ENCODE measurements around the gene RALGPS2. TPM values are rescaled to one million over a fixed set of nuclear protein-coding genes. Genes with fewer than 3 reads are reported as not detected.

The RALGPS2 gene
- total RNA-seq, 2 experiments from 2014 or later = 91.6 to 102 TPM

- Histone ChIP-seq H3K4me1 (ENCODE audit: insufficient read depth, low read length, poor library complexity, severe bottlenecking) (peaks cover 14% of the 10 kb centered on the region), H3K9me2 (ENCODE audit: insufficient read depth, low read length) (no peaks in the 10 kb centered on the region), H3K4me2 (ENCODE audit: low read length) (no peak overlapping the region), H3K36me3 (ENCODE audit: insufficient read depth, low read length) (peaks cover 92% of the 10 kb centered on the region), H3K79me2 (ENCODE audit: insufficient read depth, low read depth, low read length) (no peaks in the 10 kb centered on the region), H3K4me3 (ENCODE audit: low read depth, low read length, poor library complexity, severe bottlenecking) (no peak overlapping the region), H3K9me3 (ENCODE audit: low read length) (peaks cover 24% of the 10 kb centered on the region; the same call in 1 of the 2 replicates), H4K20me1 (ENCODE audit: insufficient read depth, low read length) (no peaks in the 10 kb centered on the region), H3K27ac (ENCODE audit: low read depth, low read length, poor library complexity, severe bottlenecking) (no peak overlapping the region), H2AFZ (ENCODE audit: low read length) (no peak overlapping the region)
- TF ChIP-seq EZH2phosphoT487 (IDR thresholded peaks at IDR 0.05; ENCODE audit: borderline replicate concordance, low read depth, low read length) (no peak), CTCF (conservative IDR thresholded peaks at IDR 0.05; ENCODE audit: low read length) (no peak)
- POLR2A ChIA-PET = interaction anchor here (0.6 to 1.8 kb wide), 9 partner anchors 8 to 212 kb away, joined by 3 to 6 read pairs (median 4); no protein-coding TSS in a partner anchor
- CTCF ChIA-PET (ENCODE audit: unreplicated experiment) = no interaction called here
- DNase-seq (ENCODE audit: low spot score) = no peak
- BruUV-seq (replicated peaks) = no TSS peak
- intact Hi-C loops (cut with micrococcal nuclease; ENCODE audit: unreplicated experiment) = no loop called here
Measured at GRCh38 chr1:178921499-178921898, 196.5 kb downstream of the RALGPS2 start.

- H4K20me1 ChIP-seq (ENCODE audit: insufficient read depth, low read length) = no peaks in the 10 kb centered on the region
- no peak overlapping the region for H3K4me3 ChIP-seq (ENCODE audit: low read depth, low read length, poor library complexity, severe bottlenecking)
- H3K4me2 ChIP-seq (ENCODE audit: low read length) = no peak overlapping the region
- TF ChIP-seq CTCF (conservative IDR thresholded peaks at IDR 0.05; ENCODE audit: low read length) = no peak
- TF ChIP-seq EZH2phosphoT487 (IDR thresholded peaks at IDR 0.05; ENCODE audit: borderline replicate concordance, low read depth, low read length) = no peak
- no peak for DNase-seq (ENCODE audit: low spot score)
- ChIA-PET POLR2A (interaction anchor here (0.5 to 1.3 kb wide), 6 partner anchors 10 to 54 kb away, joined by 3 to 7 read pairs (median 4); no protein-coding TSS in a partner anchor), CTCF (ENCODE audit: unreplicated experiment) (no interaction called here)
- H3K79me2 ChIP-seq (ENCODE audit: insufficient read depth, low read depth, low read length) = no peaks in the 10 kb centered on the region
- H3K4me1 ChIP-seq (ENCODE audit: insufficient read depth, low read length, poor library complexity, severe bottlenecking) = peaks cover 14% of the 10 kb centered on the region
- no peak overlapping the region for H2AFZ ChIP-seq (ENCODE audit: low read length)
- no peak overlapping the region for H3K27ac ChIP-seq (ENCODE audit: low read depth, low read length, poor library complexity, severe bottlenecking)
- peaks cover 72% of the 10 kb centered on the region for H3K36me3 ChIP-seq (ENCODE audit: insufficient read depth, low read length)
- peaks cover 24% of the 10 kb centered on the region; the same call in 1 of the 2 replicates for H3K9me3 ChIP-seq (ENCODE audit: low read length)
- no TSS peak for BruUV-seq (replicated peaks)
- intact Hi-C loops (cut with micrococcal nuclease; ENCODE audit: unreplicated experiment) = no loop called here
- H3K9me2 ChIP-seq (ENCODE audit: insufficient read depth, low read length) = no peaks in the 10 kb centered on the region
Measured at GRCh38 chr1:178923512-178923911, 198.5 kb downstream of the RALGPS2 start.

GRCh38 chr1:178926046-178926445, 201.0 kb downstream of the RALGPS2 start:
- ChIA-PET CTCF (ENCODE audit: unreplicated experiment) (interaction anchor here (1.1 kb wide), 1 partner anchor 77 kb away, joined by 4 read pairs; no protein-coding TSS in a partner anchor), POLR2A (interaction anchor here (0.5 to 1.6 kb wide), 4 partner anchors 11 to 90 kb away, joined by 3 to 6 read pairs (median 5); no protein-coding TSS in a partner anchor)
- TF ChIP-seq EZH2phosphoT487 (IDR thresholded peaks at IDR 0.05; ENCODE audit: borderline replicate concordance, low read depth, low read length) (no peak), CTCF (conservative IDR thresholded peaks at IDR 0.05; ENCODE audit: low read length) (no peak)
- Histone ChIP-seq H2AFZ (ENCODE audit: low read length) (no peak overlapping the region), H3K36me3 (ENCODE audit: insufficient read depth, low read length) (peaks cover 49% of the 10 kb centered on the region), H4K20me1 (ENCODE audit: insufficient read depth, low read length) (no peaks in the 10 kb centered on the region), H3K9me2 (ENCODE audit: insufficient read depth, low read length) (no peaks in the 10 kb centered on the region), H3K27ac (ENCODE audit: low read depth, low read length, poor library complexity, severe bottlenecking) (no peak overlapping the region), H3K79me2 (ENCODE audit: insufficient read depth, low read depth, low read length) (no peaks in the 10 kb centered on the region), H3K4me3 (ENCODE audit: low read depth, low read length, poor library complexity, severe bottlenecking) (no peak overlapping the region), H3K9me3 (ENCODE audit: low read length) (peaks cover 24% of the 10 kb centered on the region; the same call in 1 of the 2 replicates), H3K4me1 (ENCODE audit: insufficient read depth, low read length, poor library complexity, severe bottlenecking) (peaks cover 14% of the 10 kb centered on the region), H3K4me2 (ENCODE audit: low read length) (peak overlapping the region; percentile 4; the same call in 1 of the 2 replicates)
- no TSS peak for BruUV-seq (replicated peaks)
- DNase-seq (ENCODE audit: low spot score) = no peak
- intact Hi-C loops (cut with micrococcal nuclease; ENCODE audit: unreplicated experiment) = no loop called here
